H1 (cell line): ENCODE measurements around the gene CACUL1. TPM values are rescaled to one million over a fixed set of nuclear protein-coding genes. Genes with fewer than 3 reads are reported as not detected.

Source experiments
- CHD2 ChIP-seq: IDR thresholded peaks from 2 replicates; pipeline ENCODE4 v1.6.1; 2012; ENCODE audit warnings: low read length, improper control_type of control experiment
- GTF2F1 ChIP-seq: IDR thresholded peaks from 2 replicates; pipeline ENCODE4 v1.6.1; 2012; ENCODE audit warnings: low read depth, low read length, improper control_type of control experiment, borderline replicate concordance
- KDM1A ChIP-seq: fragments of 200-600, 300-600 bp; sonication (generic); IDR thresholded peaks from 2 replicates; pipeline ENCODE4 v1.7.1; 2016; ENCODE audit warnings: mild to moderate bottlenecking, low read length, borderline replicate concordance
- NRF1 ChIP-seq: IDR thresholded peaks from 2 replicates; pipeline ENCODE4 v1.6.1; 2011; ENCODE audit warnings: mild to moderate bottlenecking, low read depth, low read length, improper control_type of control experiment
- SAP30 ChIP-seq: fragments of 300-600 bp; sonication (generic); IDR thresholded peaks from 2 replicates; pipeline ENCODE4 v1.7.1; 2012; ENCODE audit warnings: low read length, moderate library complexity, mild to moderate bottlenecking, inconsistent platforms; ENCODE audit not compliant: insufficient read depth, insufficient replicate concordance
- polyA plus RNA-seq, 7 experiments: library from polyadenylated mRNA; depleted of rRNA in 3 of 7; stranded (reverse) in 5 of 7; unstranded in 2 of 7; fragments of >200 nt in 5 of 7; fragments of 200-250 nt in 2 of 7; gene quantifications; 1 replicate in 5 of 7; 2 replicates in 1 of 7; 4 replicates in 1 of 7; pipeline versions ENCODE4 v1.2.1 to v1.2.3, GENCODE V29; 2011 to 2013; ENCODE audit warnings: missing spikeins in 2 of 7, mixed read lengths in 2 of 7
- total RNA-seq: library from RNA; stranded (reverse); fragmentation: NEBNext Ultra II Directional; extraction: Animal tissue kit (Norgen Biotek cat#: 25700); gene quantifications from 2 replicates; pipeline ENCODE4 v1.2.1, GENCODE V29; 2021
- TF ChIP-seq, protein P1 (sequence below): IDR thresholded peaks from 2 replicates; pipeline ENCODE4 v1.6.1; 2012; ENCODE audit warnings: inconsistent platforms

CACUL1 gene
- total and polyA plus RNA-seq, 2 of the 8 experiments (the other 6 are each of a cell fraction or from before 2014, with no cell fraction given) = 6.5 to 34.2 TPM

DNA sequence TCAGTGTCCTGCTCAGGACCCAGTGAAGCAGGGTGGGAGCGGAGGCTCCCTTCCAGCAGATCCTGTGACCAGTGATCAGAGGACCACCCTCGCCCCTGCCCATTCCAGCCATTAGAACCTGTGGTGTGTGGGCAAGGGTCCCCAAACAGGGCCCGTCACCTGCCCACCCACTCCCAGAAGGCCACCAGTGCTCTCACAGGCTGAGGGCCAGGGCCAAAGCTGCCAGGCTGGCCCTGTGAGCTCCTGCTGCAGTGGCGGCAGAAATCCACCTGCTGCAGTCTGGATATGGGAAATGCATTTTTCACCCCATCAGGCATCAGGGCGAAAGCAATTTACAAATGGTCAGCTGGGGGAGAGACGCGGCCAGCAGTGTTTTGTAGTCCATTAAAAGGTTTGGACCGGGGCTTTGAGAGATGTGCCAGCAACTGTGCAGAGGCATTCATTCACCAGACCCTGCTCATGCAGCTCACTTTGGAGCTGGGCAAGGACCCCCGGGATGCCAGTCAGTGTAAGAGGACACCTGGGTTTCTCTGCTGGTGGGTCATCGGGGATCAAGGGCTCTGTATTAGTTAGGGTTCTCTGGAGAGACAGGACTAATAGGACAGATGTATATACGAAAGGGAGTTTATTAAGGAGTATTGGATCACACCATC is 84.2 kb downstream of the CACUL1 start (continued):
- TF ChIP-seq CHD2 (no peak), NRF1 (no peak), GTF2F1 (no peak), SAP30 (no peak), KDM1A (no peak)
- TF ChIP-seq, protein P1, sequence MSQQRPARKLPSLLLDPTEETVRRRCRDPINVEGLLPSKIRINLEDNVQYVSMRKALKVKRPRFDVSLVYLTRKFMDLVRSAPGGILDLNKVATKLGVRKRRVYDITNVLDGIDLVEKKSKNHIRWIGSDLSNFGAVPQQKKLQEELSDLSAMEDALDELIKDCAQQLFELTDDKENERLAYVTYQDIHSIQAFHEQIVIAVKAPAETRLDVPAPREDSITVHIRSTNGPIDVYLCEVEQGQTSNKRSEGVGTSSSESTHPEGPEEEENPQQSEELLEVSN = no peak
